ENCODE data around the gene NBEA.

The NBEA gene

DNA sequence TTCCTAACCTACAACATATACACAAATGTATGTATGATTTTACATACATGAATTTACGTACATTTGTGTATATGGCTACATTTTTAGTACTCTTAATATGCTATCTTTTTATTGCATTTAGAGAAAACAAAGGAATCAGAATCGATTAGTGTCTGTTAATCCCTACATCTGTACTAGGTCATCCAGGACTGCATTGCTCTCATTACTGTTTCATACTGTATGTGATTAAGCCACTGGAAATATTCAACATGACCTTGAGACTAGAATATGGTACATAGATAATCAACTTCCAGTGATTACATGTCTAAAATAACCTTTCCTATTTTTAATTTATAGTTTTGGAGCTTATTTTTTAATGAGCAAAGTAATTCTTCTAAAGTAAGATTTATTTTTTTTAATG is 539.7 kb downstream of the NBEA start:
- H3K4me3 ChIP-seq (ENCODE audit: low read depth, low read length), result no peak overlapping the region
- DNase-seq (ENCODE audit: low read depth), result no peak
- in situ Hi-C loops (cut with HindIII; ENCODE audit: low sequenced_read_pairs), result no loop called here
- TF ChIP-seq, protein P1, sequence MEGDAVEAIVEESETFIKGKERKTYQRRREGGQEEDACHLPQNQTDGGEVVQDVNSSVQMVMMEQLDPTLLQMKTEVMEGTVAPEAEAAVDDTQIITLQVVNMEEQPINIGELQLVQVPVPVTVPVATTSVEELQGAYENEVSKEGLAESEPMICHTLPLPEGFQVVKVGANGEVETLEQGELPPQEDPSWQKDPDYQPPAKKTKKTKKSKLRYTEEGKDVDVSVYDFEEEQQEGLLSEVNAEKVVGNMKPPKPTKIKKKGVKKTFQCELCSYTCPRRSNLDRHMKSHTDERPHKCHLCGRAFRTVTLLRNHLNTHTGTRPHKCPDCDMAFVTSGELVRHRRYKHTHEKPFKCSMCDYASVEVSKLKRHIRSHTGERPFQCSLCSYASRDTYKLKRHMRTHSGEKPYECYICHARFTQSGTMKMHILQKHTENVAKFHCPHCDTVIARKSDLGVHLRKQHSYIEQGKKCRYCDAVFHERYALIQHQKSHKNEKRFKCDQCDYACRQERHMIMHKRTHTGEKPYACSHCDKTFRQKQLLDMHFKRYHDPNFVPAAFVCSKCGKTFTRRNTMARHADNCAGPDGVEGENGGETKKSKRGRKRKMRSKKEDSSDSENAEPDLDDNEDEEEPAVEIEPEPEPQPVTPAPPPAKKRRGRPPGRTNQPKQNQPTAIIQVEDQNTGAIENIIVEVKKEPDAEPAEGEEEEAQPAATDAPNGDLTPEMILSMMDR (IDR thresholded peaks at IDR 0.05; ENCODE audit: low read depth, low read length, missing control alignments), result no peak

DNA sequence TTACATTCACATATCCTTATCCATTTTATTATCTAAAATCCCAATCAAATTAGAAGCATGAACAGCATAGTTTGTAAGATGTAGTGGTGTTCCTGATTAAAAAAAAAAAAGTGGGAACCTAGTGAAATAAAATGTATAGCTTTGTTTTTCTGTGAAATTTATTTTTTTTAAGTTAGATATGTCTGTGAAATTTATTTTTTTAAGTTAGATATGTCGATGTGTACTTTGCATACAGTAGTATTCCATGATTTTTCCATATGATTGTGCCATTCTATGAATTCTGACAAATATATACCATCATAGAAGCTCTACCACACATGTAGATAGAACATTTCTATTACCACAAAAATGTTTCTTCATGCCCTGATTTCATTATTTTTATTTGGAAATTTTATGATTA is 540.5 kb downstream of the NBEA start:
- DNase-seq (ENCODE audit: low read depth), result no peak
- in situ Hi-C loops (cut with HindIII; ENCODE audit: low sequenced_read_pairs), result no loop called here

GRCh38 chr13:35483761-35484160 is 541.7 kb downstream of the NBEA start:
- TF ChIP-seq, protein P1 (IDR thresholded peaks at IDR 0.05; ENCODE audit: low read depth, low read length, missing control alignments), result no peak
- no peak for DNase-seq (ENCODE audit: low read depth)
- H3K4me3 ChIP-seq (ENCODE audit: low read depth, low read length), result no peak overlapping the region
- in situ Hi-C loops (cut with HindIII; ENCODE audit: low sequenced_read_pairs), result no loop called here

More for the DNA sequence above, 540.5 kb downstream of the NBEA start:
- TF ChIP-seq, protein P1 (IDR thresholded peaks at IDR 0.05; ENCODE audit: low read depth, low read length, missing control alignments), result no peak
- no peak overlapping the region for H3K4me3 ChIP-seq (ENCODE audit: low read depth, low read length)

- no peak for DNase-seq (ENCODE audit: low read depth)
- TF ChIP-seq, protein P1 (IDR thresholded peaks at IDR 0.05; ENCODE audit: low read depth, low read length, missing control alignments), result no peak
- in situ Hi-C loops (cut with HindIII; ENCODE audit: low sequenced_read_pairs), result no loop called here
- H3K4me3 ChIP-seq (ENCODE audit: low read depth, low read length), result no peak overlapping the region
Observed at GRCh38 chr13:35484384-35484783, 542.3 kb downstream of the NBEA start.

- no peak for DNase-seq (ENCODE audit: low read depth)
- no peak overlapping the region for H3K4me3 ChIP-seq (ENCODE audit: low read depth, low read length)
- in situ Hi-C loops (cut with HindIII; ENCODE audit: low sequenced_read_pairs), result no loop called here
- TF ChIP-seq, protein P1 (IDR thresholded peaks at IDR 0.05; ENCODE audit: low read depth, low read length, missing control alignments), result no peak
Observed at GRCh38 chr13:35485424-35485823, 543.4 kb downstream of the NBEA start.

DNA sequence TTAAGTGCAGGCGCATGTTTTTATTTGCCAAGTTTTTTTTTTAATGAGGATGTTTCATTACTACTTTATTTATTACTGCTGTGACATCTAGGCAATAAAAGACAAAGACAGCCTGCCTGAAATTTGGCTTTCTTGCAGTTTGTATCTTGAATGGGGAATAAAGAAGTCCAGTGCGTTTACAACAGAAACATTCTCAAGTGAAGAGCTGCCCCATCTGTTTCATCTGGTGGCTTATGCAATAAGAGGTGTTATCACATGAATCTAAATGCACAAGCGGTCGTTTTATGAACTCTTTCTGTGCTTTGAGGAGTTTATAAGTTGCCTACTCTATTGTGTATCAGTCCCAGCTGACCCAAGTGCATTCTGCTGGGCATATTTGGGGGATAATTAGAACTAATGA is 547.0 kb downstream of the NBEA start:
- H3K4me3 ChIP-seq (ENCODE audit: low read depth, low read length), result no peak overlapping the region
- in situ Hi-C loops (cut with HindIII; ENCODE audit: low sequenced_read_pairs), result no loop called here
- DNase-seq (ENCODE audit: low read depth), result no peak
- TF ChIP-seq, protein P1 (IDR thresholded peaks at IDR 0.05; ENCODE audit: low read depth, low read length, missing control alignments), result no peak

DNA sequence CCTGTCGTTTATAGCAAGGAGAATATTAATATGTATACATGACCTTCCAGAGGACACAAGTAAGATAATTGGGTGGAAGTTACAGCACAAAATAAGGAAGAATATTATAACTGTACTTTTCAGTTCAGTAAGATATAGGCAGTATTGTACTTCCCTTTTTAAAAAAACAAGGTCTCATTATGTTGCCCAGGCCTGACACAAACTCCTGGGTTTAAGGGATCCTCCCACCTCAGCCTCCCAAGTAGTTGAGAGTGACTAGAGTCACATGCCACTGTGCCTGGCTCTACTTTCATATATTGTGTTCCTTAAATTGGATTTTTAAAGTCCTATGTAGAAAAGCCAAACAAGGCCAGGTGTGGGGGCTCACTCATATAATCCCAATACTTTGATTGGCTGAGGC is 553.9 kb downstream of the NBEA start:
- TF ChIP-seq, protein P1 (IDR thresholded peaks at IDR 0.05; ENCODE audit: low read depth, low read length, missing control alignments), result no peak
- DNase-seq (ENCODE audit: low read depth), result no peak
- no peak overlapping the region for H3K4me3 ChIP-seq (ENCODE audit: low read depth, low read length)
- in situ Hi-C loops (cut with HindIII; ENCODE audit: low sequenced_read_pairs), result no loop called here
